ACHN (cell line): ENCODE results near the gene RNF34.

Source experiments
- DNase-seq: peaks from one replicate; pipeline ENCODE4 v3.0.0-alpha.2; 2015
- in situ Hi-C: cut with HindIII; loops from 2 replicates; pipeline ENCODE4 v1.10.0; 2017; ENCODE audit warnings: low sequenced_read_pairs, low pct_ligation_motif_present, low pct_unique_long_range_greater_than_20kb

The RNF34 gene

DNA sequence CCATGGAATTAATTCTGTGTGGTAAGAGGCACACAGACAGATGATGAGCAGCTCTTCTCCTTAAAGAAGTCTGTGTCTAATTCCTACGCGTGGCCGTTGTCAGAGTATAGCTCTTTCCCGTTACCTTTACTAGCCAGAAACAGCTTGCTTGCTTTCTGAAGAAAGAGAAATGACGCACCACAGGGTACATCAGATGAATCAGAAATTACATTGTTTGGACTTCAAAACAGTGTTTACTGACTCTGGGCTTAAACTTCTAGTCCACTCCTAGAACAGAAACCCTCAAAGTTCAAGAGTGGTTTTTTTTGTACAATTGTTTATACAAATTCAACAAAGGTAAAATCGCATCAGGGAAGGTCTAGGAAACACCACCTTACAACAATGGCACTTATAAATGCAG lies 29.0 kb downstream of the RNF34 start:
- in situ Hi-C loops: no loop called here
- no peak for DNase-seq

DNA sequence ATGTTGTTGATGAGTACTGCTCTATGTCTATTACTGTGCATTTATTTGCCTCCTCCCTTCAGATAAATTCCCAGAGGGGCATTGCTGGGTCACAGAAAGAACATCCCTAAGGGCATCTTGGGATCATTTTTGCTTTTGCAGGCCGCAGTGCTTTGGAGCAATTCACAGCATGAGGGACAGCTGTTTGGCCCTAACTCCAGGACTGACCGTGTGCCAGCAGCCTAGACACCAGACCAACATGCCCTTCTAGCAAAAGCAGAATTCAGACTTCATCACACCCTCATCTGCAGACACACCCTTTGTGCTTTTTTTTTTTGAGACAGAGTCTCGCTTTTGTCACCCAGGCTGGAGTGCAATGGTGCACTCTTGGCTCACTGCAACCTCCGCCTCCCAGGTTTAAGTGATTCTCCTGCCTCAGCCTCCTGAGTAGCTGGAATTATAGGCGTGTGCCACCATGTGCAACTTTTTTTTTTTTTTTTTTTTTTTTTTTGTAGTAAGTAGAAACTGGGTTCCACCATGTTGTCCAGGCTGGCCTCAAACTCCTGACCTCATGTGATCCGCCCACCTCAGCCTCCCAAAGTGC lies 31.0 kb downstream of the RNF34 start:
- DNase-seq: no peak

DNA sequence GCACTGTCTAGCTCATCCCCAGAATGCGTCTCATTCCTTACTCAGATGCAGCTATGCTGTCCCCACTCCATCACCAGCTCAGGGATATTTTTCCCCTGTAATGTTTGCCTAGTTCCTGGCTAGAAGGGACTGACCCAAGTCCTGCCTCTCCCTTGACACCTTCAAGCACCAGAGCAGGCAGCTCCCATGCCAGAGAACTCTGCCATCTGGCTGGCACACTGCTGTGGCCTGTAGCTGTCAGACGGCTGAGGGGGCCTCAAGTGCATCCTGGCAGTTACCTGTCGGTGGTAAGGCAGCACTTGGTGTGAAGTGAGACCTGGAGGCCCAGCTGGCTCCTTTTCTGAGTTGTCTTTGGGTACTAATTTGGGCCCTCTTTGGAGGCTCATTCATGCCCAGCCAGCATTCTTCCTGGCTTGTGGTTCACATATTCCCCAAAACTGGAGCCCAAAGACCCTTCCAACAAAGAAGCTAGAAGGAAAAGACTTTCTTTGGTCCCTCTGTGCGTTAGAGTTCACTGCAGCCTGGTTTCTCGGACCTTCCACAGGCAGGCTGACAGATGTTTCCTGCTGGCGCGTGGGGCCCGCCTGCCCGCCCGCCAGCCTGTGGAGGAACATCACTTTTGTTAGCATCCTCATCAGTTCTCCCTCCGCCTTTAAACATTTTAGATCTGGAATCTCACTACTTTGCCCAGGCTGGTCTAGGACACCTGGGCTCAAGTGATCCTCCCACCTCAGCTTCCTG lies 33.0 kb downstream of the RNF34 start:
- in situ Hi-C loops: no loop called here

More for the DNA sequence above, 31.0 kb downstream of the RNF34 start:
- in situ Hi-C loops: no loop called here

DNA sequence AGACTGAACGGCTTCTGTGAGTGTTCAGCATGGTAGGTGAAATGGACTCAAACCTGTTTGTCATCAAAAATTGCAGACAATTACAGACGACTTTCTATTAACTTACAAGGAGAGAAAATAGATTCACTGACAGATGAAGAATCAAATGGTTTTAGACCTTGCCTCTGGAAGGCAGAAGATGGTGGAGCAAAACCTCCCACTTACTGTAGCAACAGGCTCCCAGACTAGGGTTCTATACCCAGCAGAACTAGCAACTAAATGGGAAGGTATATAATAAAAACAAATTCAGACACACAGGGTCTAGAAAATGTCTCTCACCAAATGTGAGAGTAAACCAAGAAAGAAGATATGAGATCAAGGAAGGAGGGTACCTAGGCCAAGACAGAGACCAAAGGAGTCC lies 36.8 kb downstream of the RNF34 start:
- in situ Hi-C loops: no loop called here
- DNase-seq: no peak

More for the DNA sequence above, 33.0 kb downstream of the RNF34 start:
- DNase-seq: no peak

DNA sequence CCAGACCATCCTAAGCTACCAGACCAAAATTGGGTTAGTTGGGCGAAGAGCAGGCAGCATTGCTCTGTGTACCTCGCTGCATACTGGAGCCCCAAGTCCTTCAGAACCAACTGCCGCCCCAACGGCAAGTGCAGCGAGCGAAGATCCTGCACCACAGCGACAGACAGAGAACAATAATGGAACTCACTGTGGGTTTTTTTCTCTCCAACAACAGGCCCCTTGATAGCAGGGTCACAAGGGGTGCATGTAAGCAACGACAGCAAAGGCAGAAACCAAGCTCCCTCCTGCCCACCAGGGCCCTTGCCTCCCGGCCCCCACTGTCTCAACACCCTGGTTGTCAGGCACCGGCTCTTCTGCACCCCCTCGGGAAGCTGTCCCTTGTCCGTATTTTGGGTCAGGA lies 39.0 kb downstream of the RNF34 start:
- no peak for DNase-seq
- in situ Hi-C loops: no loop called here

DNA sequence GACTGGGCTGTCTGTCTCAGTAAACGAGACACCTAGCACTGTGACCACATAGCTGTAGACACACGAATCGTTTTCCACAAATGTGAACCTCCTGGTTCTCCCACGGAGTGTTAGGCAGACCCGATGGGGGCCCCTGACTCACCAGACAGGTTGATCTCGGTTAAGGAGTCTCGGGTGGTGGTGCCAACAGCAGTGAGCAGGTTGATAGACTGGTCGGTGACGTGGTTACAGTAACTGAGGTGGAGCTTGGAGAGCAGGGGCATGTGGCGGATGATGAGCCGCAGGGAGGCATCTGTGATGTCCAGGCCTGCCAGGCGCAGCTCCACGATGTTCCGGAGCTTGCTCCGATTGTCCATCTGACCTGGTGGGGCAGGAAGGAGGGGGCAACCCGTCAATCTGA lies 39.8 kb downstream of the RNF34 start:
- in situ Hi-C loops: no loop called here
- no peak for DNase-seq

DNA sequence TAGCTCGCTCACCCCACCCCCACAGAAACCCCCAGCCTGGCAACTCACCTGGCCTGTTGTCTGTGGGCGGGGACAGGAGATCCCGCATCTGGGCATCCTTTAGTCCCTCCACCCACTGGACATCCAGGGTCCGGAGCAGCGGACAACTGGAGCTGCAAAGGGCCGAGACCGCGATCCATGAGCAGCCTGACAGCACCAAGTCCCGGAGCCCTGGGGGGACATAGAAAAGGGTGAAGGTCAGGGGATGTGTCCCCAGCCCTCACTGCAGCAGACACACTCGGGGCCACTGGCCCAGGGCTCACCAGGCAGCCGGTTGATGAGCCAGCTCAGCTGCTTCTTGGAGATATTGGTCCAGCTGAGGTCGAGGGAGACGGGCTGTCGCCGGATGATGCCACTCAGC lies 40.9 kb downstream of the RNF34 start:
- DNase-seq: no peak
- in situ Hi-C loops: no loop called here

DNA sequence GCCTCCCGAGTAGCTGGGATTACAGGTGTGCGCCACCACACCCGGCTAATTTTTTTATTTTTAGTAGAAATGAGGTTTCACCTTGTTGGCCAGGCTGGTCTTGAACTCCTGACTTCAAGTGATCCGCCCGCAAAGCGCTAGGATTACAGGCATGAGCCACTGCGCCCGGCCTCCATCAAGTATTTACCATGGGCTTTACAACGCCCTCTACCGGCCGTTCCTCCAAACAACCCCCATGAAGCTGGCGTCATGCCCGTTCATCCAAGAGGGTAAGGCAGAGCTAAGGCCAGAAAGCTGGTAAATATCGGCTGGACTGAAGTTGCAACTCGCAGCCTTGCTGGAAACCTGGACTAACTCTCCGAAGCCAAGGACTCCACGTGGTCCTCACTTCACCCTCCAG lies 41.6 kb downstream of the RNF34 start:
- no peak for DNase-seq

DNA sequence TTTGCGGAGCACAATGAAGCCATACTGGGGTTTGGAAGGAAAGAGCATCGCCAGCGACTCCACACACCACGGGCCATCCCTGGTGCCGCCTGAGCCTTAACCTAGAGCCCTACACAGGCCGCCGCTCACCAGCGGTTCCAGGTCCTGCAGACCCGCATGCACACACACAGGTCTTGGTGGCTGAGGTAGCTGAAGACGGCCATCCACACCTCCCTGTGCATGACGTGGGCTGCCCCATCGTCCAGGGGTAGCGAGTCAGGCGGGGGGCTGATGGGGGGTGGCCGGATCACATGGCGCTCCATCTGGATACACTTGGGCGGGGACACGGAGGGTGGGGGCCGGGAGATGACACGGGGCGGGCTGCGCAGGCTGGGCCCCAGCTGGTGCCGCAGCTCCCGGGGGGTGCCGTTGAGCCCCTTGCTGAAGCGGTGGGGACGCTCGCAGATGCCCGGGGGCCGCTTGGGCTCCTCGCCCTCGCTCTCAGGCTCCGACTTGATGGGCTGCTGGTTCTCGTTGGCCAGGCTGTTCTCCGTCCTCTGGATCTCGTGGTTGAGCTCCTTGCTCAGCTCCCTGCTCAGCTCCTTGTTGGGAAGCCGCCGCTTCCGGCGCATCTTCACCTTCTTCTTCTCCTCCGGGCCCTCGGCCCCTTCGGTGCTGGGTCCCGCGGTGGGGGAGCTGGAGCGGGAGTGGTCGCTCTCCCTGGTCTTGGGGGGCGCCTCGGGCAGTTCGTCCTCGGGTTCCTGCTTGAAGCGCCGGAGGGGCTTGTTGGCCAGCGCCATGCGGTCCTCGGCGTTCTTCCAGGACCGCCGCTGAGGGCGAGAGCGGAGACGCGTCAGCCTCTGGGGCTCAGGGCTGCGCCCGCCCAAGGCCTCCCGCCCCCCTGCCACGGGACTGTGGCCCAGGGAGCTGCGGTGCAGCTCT lies 42.4 kb downstream of the RNF34 start:
- in situ Hi-C loops: no loop called here
- no peak for DNase-seq

More for the DNA sequence above, 41.6 kb downstream of the RNF34 start:
- in situ Hi-C loops: no loop called here

DNA sequence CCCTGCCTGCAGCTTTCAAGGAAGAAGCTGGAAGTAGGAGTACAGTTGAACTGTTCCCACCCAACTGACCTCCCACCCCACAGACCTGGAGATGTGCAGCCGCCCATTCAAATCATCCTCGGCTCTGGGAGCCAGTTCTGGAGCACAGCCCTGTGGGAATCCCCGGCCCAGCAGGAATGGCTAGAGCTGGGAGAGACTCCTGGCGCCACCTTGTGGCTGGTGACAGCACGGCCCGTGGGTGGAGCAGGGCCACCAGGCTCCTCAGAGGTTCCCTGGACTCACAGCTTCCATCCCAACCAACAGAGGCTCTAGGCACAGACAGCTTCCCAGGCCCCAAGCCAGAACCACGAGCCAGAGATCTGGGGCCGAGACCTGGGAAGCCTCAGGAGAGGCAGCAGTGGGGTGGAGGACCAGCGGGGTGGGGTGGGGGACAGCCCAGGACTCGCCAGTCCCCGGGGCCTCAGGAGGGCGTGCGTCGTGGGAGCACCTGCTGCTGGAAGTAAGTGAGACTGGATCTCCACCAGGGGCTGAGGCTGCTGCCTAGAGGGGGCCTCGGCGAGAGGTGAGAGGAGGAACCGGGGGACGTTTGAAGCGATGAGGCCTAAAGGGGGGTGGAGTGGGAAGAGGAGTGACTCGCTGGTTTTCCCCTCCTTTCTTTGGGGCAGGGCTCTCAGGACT lies 43.4 kb downstream of the RNF34 start:
- in situ Hi-C loops: no loop called here
- peak; percentile 85 for DNase-seq

DNA sequence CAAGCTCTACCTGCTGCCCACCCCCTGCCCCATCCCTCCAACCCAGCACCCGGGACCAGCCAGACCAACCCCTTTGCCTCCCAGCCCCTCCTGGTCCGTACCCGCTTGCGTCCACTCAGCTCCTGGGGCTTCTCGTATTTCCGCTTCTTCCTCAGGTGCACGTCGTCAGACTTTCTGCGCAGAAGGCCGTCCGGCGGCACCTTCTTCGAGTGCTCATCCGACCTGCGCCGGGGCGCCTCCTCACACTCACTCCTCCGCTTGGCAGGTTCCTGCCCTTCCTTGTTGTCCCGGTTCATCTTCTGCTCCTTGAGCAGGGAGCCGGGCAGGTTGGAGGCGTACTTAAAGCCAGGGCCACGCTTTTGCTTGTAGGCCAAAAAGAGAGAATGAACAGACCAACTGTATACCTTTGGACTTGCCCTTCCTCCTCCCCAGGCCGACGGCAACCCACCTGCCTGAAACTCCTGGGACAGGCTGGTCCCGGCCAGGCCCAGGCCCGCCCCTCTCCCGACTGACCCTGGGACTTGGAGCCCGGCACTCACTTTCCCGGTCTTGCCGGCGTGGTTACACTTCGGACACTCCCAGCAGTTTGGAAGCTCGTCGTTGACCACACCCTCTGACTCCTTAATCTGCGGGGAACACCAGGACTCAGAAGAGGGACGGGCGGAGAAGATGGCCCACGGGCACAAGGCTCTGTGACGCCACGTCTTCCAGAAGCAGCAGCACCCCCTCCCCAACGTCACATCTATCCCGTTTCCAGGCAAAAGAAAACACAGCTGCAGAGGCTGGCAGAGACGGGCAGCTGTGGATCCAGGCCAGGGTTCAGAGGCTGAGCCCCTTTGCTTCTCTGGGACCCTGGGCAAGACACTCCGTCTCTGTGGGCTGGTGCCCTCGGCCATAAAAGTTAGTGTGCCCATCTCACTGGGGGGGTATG lies 44.3 kb downstream of the RNF34 start:
- in situ Hi-C loops: no loop called here
- no peak for DNase-seq

DNA sequence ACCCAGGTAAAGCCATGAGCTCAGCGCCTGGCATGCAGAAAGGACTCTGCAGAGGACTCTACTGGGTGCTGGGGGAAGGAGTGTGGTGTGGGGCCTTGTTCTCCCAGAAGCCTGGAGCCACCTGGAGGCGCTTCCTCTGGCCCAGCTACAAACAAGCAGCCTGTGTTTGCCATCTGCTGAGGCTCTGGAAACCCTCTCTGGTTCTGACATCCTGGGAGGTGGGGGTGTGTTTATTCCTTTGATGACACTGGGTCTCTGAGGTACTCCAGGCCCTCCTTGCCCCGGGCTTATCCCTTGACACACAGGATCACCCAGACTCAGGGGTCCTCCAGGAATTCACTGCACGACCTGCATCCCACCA lies 44.9 kb downstream of the RNF34 start:
- in situ Hi-C loops: no loop called here

DNA sequence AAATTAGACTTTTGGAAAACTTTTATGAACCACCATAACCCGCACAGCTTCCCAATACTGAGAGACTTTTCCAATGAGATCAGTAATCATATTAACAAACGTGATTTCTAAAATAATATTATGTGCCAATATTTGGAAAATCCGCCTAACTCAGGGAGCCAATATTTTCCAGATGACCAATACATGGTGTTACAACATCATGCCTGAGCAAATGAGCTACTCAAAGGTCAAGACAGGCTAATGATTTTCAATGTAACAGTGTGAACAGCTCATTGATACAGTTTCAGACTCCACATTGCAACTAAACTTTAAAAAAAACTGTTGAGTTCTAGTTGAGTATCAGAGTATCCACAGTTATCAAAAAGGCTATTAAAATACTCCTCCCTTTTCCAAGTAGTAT lies 46.8 kb downstream of the RNF34 start:
- in situ Hi-C loops: no loop called here
- no peak for DNase-seq

More for the DNA sequence above, 44.9 kb downstream of the RNF34 start:
- DNase-seq: no peak

DNA sequence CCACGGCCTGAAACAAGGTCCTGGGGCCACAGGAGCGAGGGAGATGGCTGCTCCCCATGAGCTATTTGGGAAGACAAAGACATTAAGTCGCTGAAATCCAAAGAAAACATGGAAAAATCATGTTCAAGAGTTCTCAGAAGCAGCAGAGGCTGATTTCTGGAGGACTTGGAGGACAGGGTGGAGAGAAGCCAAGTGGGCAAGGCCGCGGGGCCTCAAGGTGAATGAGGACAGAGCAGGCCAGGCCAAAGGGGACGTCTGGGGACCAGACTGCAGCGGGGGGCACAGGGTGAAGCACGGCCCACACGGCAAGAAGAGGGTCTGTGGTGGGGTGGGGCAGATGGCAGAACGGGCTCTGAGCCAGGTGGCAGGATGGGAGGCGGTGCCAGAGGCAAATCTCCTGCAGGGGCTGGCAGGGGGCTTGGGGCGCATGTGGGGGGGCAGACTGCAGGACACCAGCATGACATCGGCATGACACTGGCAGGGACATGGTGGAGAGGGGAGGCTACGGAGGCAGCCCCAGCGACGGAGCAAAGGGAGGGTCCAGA lies 48.9 kb downstream of the RNF34 start:
- in situ Hi-C loops: no loop called here

DNA sequence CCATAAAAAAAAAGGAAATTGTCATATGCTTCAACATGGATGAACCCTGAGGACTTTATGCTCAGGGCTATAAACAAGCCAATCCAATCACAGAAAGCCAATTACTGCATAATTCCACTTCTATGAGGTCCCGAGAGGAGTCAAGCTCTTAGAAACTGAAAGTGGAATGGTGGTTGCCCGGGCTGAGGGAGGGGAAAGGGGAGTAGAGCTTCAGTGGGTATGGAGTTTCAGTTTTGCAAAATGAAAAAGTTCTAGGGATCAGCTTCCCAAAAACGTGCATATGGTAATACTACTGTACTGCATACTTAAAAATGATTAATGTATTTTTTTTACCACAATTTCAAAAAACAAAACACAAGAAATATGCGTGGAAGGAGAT lies 52.0 kb downstream of the RNF34 start:
- DNase-seq: no peak
- in situ Hi-C loops: no loop called here

More for the DNA sequence above, 48.9 kb downstream of the RNF34 start:
- DNase-seq: no peak

DNA sequence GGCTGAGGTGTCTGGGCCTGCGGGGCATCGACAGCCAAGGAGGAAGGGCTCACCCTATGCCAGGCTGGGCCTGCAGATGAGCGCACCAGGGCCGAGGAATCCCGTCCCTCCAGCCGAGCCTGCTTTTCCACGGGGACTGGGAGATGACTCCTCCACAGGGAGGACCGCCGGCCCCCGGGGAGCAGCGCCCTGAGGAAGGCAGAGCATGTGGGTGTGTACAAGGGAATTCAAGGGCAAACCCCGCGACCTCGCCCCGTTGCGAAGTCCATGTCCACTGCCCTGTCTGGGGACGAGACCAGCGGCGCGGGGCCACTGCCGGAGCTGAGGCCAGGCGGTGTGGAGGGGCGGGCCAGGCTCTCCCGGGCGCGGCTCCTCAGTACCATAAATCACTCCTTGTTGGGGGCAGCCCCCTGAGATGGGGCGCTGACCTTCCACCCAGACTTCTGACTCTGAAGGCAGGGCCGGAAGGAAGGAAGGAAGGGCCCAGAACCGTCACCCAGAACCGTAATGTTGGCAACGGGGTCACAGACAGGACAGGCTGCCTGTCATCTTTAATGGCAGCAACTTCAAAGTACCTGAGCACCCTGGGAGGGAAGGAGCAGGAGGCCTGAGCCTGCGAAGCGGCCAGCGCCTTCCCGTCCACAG lies 52.5 kb downstream of the RNF34 start:
- DNase-seq: no peak
- in situ Hi-C loops: no loop called here

DNA sequence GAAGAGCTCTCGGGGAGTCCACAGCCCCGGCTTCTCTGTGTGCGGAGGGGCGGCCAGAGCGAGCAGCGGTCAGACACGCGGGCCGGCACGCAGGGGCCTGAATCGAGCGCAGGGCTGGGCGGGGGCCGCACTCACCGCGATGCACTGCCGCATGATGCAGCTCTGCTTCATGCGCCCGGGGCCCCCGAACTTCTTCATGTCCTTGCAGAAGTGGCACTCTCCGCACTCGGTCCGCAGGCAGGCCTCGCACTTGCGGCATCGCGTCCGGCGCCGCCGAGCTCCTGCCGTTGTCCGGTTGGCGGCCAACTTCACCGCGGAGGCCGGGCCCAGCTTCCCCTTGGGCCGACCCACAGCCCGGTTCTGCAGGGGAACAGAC lies 53.1 kb downstream of the RNF34 start:
- no peak for DNase-seq
- in situ Hi-C loops: no loop called here
